Spleen (tissue), 11 donors: Measurements from ENCODE around the gene LCN12. TPM values are rescaled to one million over a fixed set of nuclear protein-coding genes. Genes with fewer than 3 reads are reported as not detected.

Experiments used
- DNase-seq: peaks from one replicate; pipeline ENCODE4 v3.0.0-alpha.2; 2020
- H3K27ac ChIP-seq, 8 donors: fragments of 200-600 bp; sonication (generic) in 7 of 8; 1 replicate in 4 of 8; 2 replicates in 4 of 8; pipeline versions ENCODE4 v1.5.0 to v1.8.0; 2016 to 2021; ENCODE audit warnings: inconsistent platforms in 4 of 8, mild to moderate bottlenecking in 4 of 8, moderate library complexity in 1 of 8
- H3K27me3 ChIP-seq, 7 donors: fragments of 200-600 bp; sonication (generic) in 6 of 7; replicated peaks in 1 of 7; 1 replicate in 4 of 7; 2 replicates in 3 of 7; pipeline versions ENCODE4 v1.5.0 to v1.8.0; 2016 to 2021; ENCODE audit warnings: inconsistent platforms in 3 of 7, mild to moderate bottlenecking in 1 of 7
- H3K36me3 ChIP-seq, 6 donors: fragments of 200-600 bp; sonication (generic) in 5 of 6; 1 replicate in 4 of 6; 2 replicates in 2 of 6; pipeline versions ENCODE4 v1.5.0 to v1.8.0; 2016 to 2021; ENCODE audit warnings: inconsistent platforms in 2 of 6
- H3K4me1 ChIP-seq, 6 donors: fragments of 200-600 bp; sonication (generic) in 5 of 6; 1 replicate in 3 of 6; 2 replicates in 3 of 6; pipeline versions ENCODE4 v1.5.0 to v1.8.0; 2016 to 2021; ENCODE audit warnings: inconsistent platforms in 3 of 6
- H3K4me3 ChIP-seq, 8 donors: fragments of 200-600 bp; sonication (generic) in 7 of 8; 1 replicate in 4 of 8; 2 replicates in 4 of 8; pipeline versions ENCODE4 v1.5.0 to v1.8.0; 2016 to 2021; ENCODE audit warnings: inconsistent platforms in 4 of 8, mild to moderate bottlenecking in 4 of 8, moderate library complexity in 2 of 8
- H3K9me3 ChIP-seq, 8 donors: fragments of 200-600 bp; sonication (generic) in 7 of 8; 1 replicate in 4 of 8; 2 replicates in 4 of 8; pipeline versions ENCODE4 v1.5.0 to v1.8.0; 2016 to 2021; ENCODE audit warnings: inconsistent platforms in 4 of 8
- POLR2A ChIP-seq, 3 donors: fragments of 450-650 bp; IDR thresholded peaks; one replicate each; pipeline ENCODE4 v1.5.1; 2017; ENCODE audit warnings: antibody characterized with exemption in 3 of 3, mild to moderate bottlenecking in 1 of 3
- POLR2AphosphoS5 ChIP-seq, 3 donors: sonication (generic); formaldehyde crosslinking; IDR thresholded peaks; one replicate each; pipeline ENCODE4 v1.5.1; 2017; ENCODE audit warnings: antibody characterized with exemption in 3 of 3
- WGBS, 5 donors: extraction: QIAGEN DNeasy Blood & Tissue Kit in 3 of 5; methylation state at CpG; one replicate each; pipeline versions ENCODE4 v1.1.5 to v1.1.7; 2013 to 2018; 5-methylcytosine and 5-hydroxymethylcytosine counted together
- intact Hi-C: fragments of 100-400 bp; cut with DNase I; formaldehyde crosslinking; loops from one replicate; pipeline ENCODE4 v1.15.0; 2023; ENCODE audit warnings: low total_unique reads
- polyA plus RNA-seq, 3 donors: library from polyadenylated mRNA; stranded (reverse); fragments of 200-250 nt; gene quantifications; one replicate each; pipeline ENCODE4 v1.2.1, GENCODE V29; 2013
- total RNA-seq, 7 donors: library from RNA; depleted of rRNA in 3 of 7; stranded (reverse); fragments of >200 nt in 3 of 7; fragmentation: NEBNext Ultra II Directional in 4 of 7; extraction: Animal tissue kit (Norgen Biotek cat#: 25700) in 4 of 7; gene quantifications; one replicate each; pipeline versions ENCODE4 v1.1.0 to v1.2.1, GENCODE V29; 2016 to 2021
- TF ChIP-seq, protein P1 (sequence below), 11 experiments: fragments of 200-600 bp in 7 of 11; fragments of 450-650 bp in 4 of 11; sonication (generic) in 4 of 11; IDR thresholded peaks in 8 of 11; conservative IDR thresholded peaks in 3 of 11; 1 replicate in 7 of 11; 2 replicates in 4 of 11; pipeline versions ENCODE4 v1.4.0 to v1.8.0; 2016 to 2021; ENCODE audit warnings: antibody characterized with exemption in 11 of 11, inconsistent platforms in 4 of 11, mild to moderate bottlenecking in 1 of 11
- donor health status: healthy with polysubstance abuse.
- donor health status: DM: no; HTN: no; CAD: no; lungs with moderate emphysema.
- donor health status: DM: no; HTN: no; CAD: no.
- donor health status: Bipolar disorder and iron deficiency.
- donor health status: healthy.
- donor health status: DM: no; HTN: no; CAD: no.
- donor health status: DM: yes; HTN: yes; CAD: no.

Gene LCN12
- total and polyA plus RNA-seq, 10 donors: 0.83 to 63.4 (median 8.3) TPM

GRCh38 chr9:136970361-136970760 lies 18.3 kb downstream of the LCN12 start:
- peaks cover 0 to 5% (median 0%) of the 10 kb centered on the region in 7 donors for H3K27me3 ChIP-seq
- H3K9me3 ChIP-seq: no peaks in the 10 kb centered on the region
- no peaks in the 10 kb centered on the region for H3K36me3 ChIP-seq
- intact Hi-C loops: no loop called here
- peaks cover 16 to 60% (median 40%) of the 10 kb centered on the region in 6 donors for H3K4me1 ChIP-seq
- no peak overlapping the region for H3K27ac ChIP-seq
- no peak overlapping the region for H3K4me3 ChIP-seq
- WGBS, 5 donors: 71 to 81% (median 77%) methylated on average over 5 to 11 of the region's 11 CpGs
- DNase-seq: no peak
- TF ChIP-seq POLR2AphosphoS5 (IDR thresholded peaks at IDR 0.05) (no peak), POLR2A (IDR thresholded peaks at IDR 0.05) (no peak)
- TF ChIP-seq, protein P1, sequence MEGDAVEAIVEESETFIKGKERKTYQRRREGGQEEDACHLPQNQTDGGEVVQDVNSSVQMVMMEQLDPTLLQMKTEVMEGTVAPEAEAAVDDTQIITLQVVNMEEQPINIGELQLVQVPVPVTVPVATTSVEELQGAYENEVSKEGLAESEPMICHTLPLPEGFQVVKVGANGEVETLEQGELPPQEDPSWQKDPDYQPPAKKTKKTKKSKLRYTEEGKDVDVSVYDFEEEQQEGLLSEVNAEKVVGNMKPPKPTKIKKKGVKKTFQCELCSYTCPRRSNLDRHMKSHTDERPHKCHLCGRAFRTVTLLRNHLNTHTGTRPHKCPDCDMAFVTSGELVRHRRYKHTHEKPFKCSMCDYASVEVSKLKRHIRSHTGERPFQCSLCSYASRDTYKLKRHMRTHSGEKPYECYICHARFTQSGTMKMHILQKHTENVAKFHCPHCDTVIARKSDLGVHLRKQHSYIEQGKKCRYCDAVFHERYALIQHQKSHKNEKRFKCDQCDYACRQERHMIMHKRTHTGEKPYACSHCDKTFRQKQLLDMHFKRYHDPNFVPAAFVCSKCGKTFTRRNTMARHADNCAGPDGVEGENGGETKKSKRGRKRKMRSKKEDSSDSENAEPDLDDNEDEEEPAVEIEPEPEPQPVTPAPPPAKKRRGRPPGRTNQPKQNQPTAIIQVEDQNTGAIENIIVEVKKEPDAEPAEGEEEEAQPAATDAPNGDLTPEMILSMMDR (IDR thresholded peaks at IDR 0.05 in 8 of 11, conservative IDR thresholded peaks at IDR 0.05 in 3 of 11): no peak

DNA sequence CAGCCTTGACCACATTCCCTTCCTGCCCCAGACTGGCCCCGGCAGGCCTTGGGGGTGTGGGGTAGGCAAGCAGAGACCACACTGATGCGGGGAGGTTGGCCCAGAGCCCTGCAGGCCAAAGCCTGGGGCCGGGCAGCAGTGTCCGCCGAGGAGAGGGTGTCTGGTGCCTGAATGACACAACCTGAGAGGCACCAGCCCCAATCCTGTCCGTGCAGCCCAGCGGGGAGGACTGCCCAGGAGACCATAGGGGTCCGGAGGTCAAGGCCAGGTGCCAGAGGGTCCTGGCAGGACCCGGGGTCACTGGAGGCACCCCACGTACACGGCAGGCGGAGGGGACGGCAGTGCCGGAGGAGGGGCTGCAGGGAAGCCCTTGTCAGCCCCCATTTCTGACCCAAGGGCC lies 19.7 kb downstream of the LCN12 start:
- WGBS, 5 donors: 68 to 84% (median 76%) methylated on average over 6 to 14 of the region's 14 CpGs
- H3K4me3 ChIP-seq: no peak overlapping the region
- H3K9me3 ChIP-seq: no peaks in the 10 kb centered on the region
- no peak for DNase-seq
- peaks cover 19 to 63% (median 42%) of the 10 kb centered on the region in 6 donors for H3K4me1 ChIP-seq
- H3K27me3 ChIP-seq: peaks cover 0 to 15% (median 0%) of the 10 kb centered on the region in 7 donors
- no peaks in the 10 kb centered on the region for H3K36me3 ChIP-seq
- TF ChIP-seq POLR2A (IDR thresholded peaks at IDR 0.05) (no peak), POLR2AphosphoS5 (IDR thresholded peaks at IDR 0.05) (peak in 1 of 3 donors; percentile 23)
- TF ChIP-seq, protein P1 (IDR thresholded peaks at IDR 0.05 in 8 of 11, conservative IDR thresholded peaks at IDR 0.05 in 3 of 11): no peak
- intact Hi-C loops: no loop called here
- peak overlapping the region in 1 of 8 donors; percentile 3 for H3K27ac ChIP-seq

DNA sequence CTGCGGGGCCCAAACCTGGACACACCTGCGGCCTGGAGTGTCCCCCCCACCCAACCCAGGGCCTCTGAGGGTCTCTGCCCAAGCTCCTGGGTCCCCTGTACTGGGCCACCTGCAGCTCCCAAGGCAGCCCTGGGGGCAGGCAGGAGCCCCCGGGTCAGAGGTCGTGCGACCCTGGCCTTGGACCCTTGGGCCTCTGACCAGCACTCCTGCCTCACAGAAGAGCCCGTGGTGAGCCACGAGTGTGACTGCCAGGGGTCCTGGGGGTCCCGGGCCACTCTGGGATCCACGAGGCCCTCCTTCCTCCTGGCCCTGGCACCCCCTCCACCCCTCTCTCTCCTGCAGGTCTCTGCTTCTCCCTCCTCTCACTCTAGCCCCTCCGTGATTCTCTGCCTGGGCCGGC lies 20.3 kb downstream of the LCN12 start:
- Histone ChIP-seq H3K4me3 (no peak overlapping the region), H3K9me3 (no peaks in the 10 kb centered on the region), H3K27ac (peak overlapping the region in 1 of 8 donors; percentile 84), H3K27me3 (peaks cover 0 to 20% (median under 1%) of the 10 kb centered on the region in 7 donors), H3K36me3 (no peaks in the 10 kb centered on the region), H3K4me1 (peaks cover 19 to 69% (median 48%) of the 10 kb centered on the region in 6 donors)
- intact Hi-C loops: no loop called here
- DNase-seq: no peak
- TF ChIP-seq POLR2A (IDR thresholded peaks at IDR 0.05) (no peak), POLR2AphosphoS5 (IDR thresholded peaks at IDR 0.05) (no peak)
- TF ChIP-seq, protein P1 (IDR thresholded peaks at IDR 0.05 in 8 of 11, conservative IDR thresholded peaks at IDR 0.05 in 3 of 11): no peak
- WGBS, 5 donors: 70 to 83% (median 78%) methylated on average over 4 to 11 of the region's 11 CpGs

- H3K36me3 ChIP-seq: no peaks in the 10 kb centered on the region
- 58 to 68% (median 68%) methylated on average over 12 to 13 of the region's 13 CpGs for WGBS, 5 donors
- no peak overlapping the region for H3K4me3 ChIP-seq
- TF ChIP-seq, protein P1 (IDR thresholded peaks at IDR 0.05 in 8 of 11, conservative IDR thresholded peaks at IDR 0.05 in 3 of 11): no peak
- peak in 1 of 3 donors; percentile 20 for TF ChIP-seq POLR2AphosphoS5 (IDR thresholded peaks at IDR 0.05)
- peaks cover 0 to 25% (median 5%) of the 10 kb centered on the region in 7 donors for H3K27me3 ChIP-seq
- intact Hi-C loops: no loop called here
- peak overlapping the region in 5 of 8 donors; percentile 74 to 84 (median 79) for H3K27ac ChIP-seq
- no peaks in the 10 kb centered on the region for H3K9me3 ChIP-seq
- H3K4me1 ChIP-seq: peaks cover 19 to 73% (median 51%) of the 10 kb centered on the region in 6 donors
- DNase-seq: no peak
Measured at GRCh38 chr9:136972743-136973142, 20.7 kb downstream of the LCN12 start.
